IPS-NIHi7 (cell line): ENCODE data around the gene ZYX.
"Not testable (repeated sequence)": the region's sequence is repeated elsewhere in the genome, so short reads cannot be mapped to it uniquely, and the experiment has no call there.

Source experiments
- DNase-seq: peaks from one replicate; pipeline ENCODE4 v3.0.0; 2012; ENCODE audit warnings: mixed read lengths; ENCODE audit errors: extremely low spot score

The ZYX gene

GRCh38 chr7:143396625-143397556 lies 15.7 kb downstream of the ZYX start:
- no peak for DNase-seq

- DNase-seq, result no peak
Observed at GRCh38 chr7:143397710-143398530, 16.8 kb downstream of the ZYX start.

DNA sequence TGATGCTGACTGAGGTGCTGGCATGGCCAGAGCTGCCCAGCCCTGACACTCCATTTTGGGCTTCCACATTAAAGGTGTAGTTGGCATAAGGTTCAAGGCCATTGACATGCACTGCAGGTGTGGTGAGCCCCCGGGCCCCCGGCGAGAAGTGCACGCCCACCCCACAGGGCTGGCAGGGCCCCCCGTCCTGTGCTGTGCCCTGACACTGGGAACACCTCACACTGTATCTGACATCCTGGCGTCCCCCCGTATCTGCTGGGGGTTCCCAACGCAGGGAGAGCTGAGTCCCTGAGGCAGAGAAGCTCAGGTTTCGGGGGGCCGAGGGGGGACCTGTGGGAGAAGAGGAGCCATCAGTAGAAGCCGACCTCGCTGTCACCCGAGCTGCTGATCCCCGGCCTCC lies 17.5 kb downstream of the ZYX start:
- DNase-seq, result no peak

DNA sequence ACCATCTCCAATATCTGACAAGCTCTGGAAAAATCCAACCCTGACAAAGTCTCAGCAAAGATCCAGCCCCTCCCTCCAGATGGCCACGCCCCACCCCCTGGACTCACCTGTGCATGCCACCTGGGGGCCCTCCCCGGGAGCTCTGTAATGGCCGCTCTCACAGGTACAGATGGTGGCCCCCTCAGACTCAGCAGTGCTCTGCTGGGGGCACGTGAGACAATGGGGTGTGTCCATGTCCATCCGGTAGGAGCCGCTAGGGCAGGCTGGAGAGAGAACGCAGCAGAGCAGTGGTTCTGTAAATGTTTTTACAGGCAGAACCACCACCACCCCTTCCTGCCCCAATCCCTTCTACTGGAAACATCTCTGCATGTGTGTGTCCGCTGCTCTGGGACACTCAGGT lies 18.0 kb downstream of the ZYX start:
- DNase-seq, result no peak

DNA sequence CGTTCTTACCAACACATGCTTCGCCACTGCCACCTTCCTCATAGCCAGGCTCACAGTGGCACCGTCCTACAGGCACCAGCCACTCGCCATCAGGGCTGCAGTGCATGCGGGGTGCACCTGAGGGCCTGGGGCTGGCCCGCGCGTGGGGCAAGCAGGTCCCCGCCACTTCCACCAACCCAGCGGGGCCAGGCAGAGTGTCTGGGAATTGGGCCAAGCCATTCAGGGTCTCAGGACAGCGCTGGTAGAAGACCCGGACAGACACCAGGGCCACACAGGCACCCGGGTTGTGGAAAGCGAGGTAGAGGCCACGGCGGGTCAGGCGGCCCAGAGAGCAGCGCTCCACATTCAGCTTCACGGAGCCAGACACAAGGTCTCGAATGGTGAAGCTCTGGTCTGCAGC lies 18.5 kb downstream of the ZYX start:
- DNase-seq, result no peak

- no peak for DNase-seq
Observed at GRCh38 chr7:143401265-143401664, 20.1 kb downstream of the ZYX start.

DNA sequence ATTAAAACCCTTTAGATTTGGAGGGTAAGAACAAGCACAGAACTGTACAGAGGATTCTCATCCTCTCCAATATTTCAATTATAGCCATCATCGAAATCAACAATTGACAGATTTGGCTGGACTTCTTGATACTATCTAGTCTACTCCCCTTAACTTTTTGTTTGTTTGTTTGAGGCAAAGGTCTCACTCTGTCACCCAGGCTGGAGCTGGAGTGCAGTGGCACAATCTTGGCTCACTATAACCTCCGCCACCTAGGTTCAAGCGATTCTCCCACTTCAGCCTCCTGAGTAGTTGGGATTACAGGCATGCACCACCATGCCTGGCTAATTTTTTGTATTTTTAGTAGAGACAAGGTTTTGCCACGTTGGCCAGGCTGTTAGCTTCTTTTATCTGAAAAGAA lies 21.1 kb downstream of the ZYX start:
- not testable (repeated sequence) for DNase-seq

- no peak for DNase-seq
Observed at GRCh38 chr7:143405173-143406001, 24.2 kb downstream of the ZYX start.

- DNase-seq, result peak; percentile 61
Observed at GRCh38 chr7:143406002-143406357, 24.8 kb downstream of the ZYX start.

DNA sequence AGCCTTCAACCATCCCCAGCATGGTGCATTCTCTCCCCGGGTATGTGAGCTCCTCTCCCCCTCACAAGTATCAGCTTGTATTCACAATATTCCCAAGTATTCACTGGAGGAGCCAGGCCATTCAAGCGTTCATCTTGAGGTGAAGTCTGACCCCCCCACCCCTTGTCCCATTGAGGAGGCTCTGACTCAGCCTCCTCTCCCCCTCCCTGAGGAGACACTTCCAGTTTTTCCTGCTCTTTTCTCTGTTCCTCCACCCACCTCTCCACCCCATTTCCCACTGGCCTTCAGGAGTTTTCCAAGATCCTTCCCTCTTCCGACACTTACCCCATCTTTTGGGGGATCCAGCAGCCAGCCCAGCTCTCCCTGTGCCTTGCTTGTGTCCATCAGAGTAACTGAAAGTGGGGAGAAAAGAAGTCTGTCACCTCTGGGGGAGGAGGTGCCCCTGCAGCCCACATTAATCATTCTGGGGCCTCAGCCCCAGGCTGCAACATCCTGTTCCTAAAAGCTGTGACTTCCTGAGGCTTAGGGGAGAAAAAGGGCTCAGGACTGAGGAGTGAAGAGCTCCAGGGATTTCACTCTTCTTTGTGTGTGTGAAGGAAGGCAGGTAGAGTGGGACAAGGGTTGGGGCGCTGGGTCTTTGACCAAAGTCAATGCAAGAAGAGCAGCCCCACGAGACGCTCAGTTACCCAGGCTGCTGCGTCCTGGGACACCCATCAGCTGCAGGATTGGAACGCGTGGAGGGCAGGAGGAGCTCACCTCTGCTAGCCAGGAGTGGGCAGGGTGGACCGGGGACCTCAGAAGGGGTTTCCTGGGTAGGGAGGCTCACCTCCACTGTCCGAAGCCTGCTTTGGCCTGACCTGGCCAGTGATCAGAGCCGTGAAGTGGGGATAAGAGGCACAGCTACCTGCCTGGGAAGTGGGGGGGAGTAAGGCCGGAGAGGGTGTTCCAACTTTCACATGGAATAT lies 26.4 kb downstream of the ZYX start:
- DNase-seq, result no peak

GRCh38 chr7:143408252-143408685 lies 27.1 kb downstream of the ZYX start:
- no peak for DNase-seq

- peak; percentile 95 for DNase-seq
Observed at GRCh38 chr7:143408686-143409561, 27.8 kb downstream of the ZYX start, which contains the start of gene EPHA1. Gene EPHA1, minus strand, starts transcription at chr7:143408856. Its CDS starts 51 bp downstream, at chr7:143408805.

DNA sequence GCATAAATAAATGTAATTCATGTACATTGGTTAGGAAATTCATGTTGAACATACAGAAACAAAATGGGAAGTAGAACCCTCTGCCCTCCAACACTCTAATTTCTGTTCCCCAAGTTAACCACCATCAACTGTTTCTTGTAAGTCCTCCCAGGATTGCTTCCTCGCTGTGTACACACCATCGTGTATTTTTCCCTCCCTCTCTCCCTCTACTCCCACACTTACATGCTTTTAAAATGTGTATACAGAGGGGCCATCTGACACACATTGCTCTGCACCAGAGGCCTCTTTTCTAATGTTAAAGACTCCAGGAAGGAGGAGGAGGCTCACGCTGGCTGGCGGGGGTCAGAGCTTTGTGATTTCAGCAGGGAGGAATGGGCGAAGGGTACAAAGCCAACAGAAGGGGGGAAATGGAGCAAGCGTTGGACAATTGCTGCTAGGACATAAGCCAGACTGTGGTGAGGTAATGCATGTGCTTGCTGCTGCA lies 29.4 kb downstream of the ZYX start:
- peak; percentile 45 for DNase-seq

GRCh38 chr7:143411976-143412708 lies 31.0 kb downstream of the ZYX start:
- DNase-seq, result no peak

DNA sequence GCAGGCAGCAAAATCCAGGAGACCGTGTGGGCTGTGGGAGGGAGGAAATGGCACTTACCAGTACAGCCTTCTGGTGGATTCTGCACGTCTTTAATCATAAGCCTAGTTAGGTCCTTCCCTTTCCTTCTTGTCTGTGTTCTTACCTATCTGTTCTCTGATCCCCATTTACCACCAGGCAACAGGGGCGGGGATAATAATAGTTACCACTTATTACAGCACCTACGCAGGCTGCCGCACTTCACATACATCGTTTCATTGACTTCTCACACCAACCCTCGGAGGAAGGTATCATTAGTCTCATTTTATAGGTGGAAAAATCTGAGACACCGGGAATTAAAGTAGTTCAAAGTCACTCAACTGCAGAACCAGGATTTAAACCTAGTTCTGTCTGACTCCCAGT lies 32.0 kb downstream of the ZYX start:
- DNase-seq, result no peak

DNA sequence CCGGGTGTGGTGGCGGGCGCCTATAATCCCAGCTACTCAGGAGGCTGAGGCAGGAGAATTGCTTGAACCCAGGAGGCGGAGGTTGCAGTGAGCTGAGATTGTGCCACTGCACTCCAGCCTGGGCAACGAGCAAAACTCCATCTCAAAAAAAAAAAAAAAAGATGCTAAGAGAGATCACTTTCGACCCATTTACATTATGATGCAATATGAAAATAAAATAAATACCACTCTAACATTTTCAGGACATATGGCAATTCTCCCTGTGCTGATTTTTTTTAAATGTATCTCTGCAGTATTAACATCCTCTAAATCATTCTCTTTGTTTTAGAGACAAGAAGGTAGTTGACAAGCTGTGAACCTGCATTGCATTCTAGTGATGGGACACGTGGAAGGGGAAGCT lies 34.1 kb downstream of the ZYX start:
- DNase-seq, result not testable (repeated sequence)

DNA sequence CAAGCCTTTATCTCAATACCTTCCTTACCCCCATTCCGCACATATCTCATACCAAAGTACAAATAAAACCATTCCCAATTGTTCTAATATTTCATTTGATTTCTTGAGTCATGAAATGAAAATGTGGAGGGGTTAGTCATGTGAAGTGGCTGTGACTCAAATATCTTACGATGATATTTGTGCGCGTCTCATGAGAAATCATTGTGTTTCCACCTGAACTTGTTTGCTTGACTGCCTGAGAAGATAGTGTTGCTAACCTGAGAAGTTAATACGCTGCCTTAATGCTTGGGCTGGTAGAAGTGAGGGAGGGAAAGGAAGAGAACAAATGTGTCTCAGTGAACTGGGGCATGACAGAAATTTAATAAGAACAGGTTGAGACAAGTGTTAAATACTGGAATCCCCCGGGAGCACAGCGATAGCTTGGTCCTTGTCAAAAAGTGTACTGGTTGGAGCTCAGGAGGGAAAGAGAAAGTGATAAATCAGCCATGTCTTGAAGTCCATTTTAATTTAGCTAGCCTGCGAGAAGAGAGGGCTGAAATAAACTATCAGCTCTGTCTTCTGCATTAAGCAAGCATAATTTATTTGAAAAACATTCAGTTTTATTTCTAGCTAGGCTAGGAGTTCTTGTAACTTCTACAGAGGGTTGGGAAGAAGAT lies 34.7 kb downstream of the ZYX start:
- no peak for DNase-seq

- peak; percentile 45 for DNase-seq
Observed at GRCh38 chr7:143416565-143417149, 35.5 kb downstream of the ZYX start.
